ENCODE data around the gene CFL1. TPM values are rescaled to one million over a fixed set of nuclear protein-coding genes. Genes with fewer than 3 reads are reported as not detected.
A peak's percentile ranks its signal among the peaks of the same experiment; 100 is the strongest.

The CFL1 gene
- total and polyA plus RNA-seq, 12 donors = 159 to 962 (median 320) TPM

- whole genome bisulfite sequencing, 2 donors = 63 to 71% methylated on average over 11 of the region's 11 CpGs
- peaks cover 16 to 44% (median 29%) of the 10 kb centered on the region in 9 donors for H3K4me1 ChIP-seq
- H3K36me3 ChIP-seq = peaks cover 0 to 58% (median 35%) of the 10 kb centered on the region in 9 donors
- intact Hi-C loops (cut with DNase I) = no loop called here
- no peak for TF ChIP-seq CTCF (IDR thresholded peaks at IDR 0.05)
- DNase-seq (no peak), ATAC-seq (no peak)
- peak overlapping the region in 8 of 10 donors; percentile 28 to 97 (median 96) for H3K27ac ChIP-seq
- peak overlapping the region in 3 of 10 donors; percentile 65 to 72 (median 68) for H3K4me3 ChIP-seq
- H3K27me3 ChIP-seq = no peaks in the 10 kb centered on the region
- no peaks in the 10 kb centered on the region for H3K9me3 ChIP-seq
Measured at GRCh38 chr11:65870307-65870658, 12.3 kb upstream of the CFL1 start.

GRCh38 chr11:65869643-65870306 is 11.8 kb upstream of the CFL1 start:
- H3K36me3 ChIP-seq = peaks cover 0 to 63% (median 40%) of the 10 kb centered on the region in 9 donors
- intact Hi-C loops (cut with DNase I) = no loop called here
- TF ChIP-seq CTCF (IDR thresholded peaks at IDR 0.05) = no peak
- H3K4me3 ChIP-seq = no peak overlapping the region
- ATAC-seq (no peak), DNase-seq (no peak)
- H3K27ac ChIP-seq = peak overlapping the region in 5 of 10 donors; percentile 28 to 97 (median 96)
- WGBS, 2 donors = 84 to 86% methylated on average over 24 of the region's 24 CpGs
- no peaks in the 10 kb centered on the region for H3K9me3 ChIP-seq
- H3K4me1 ChIP-seq = peaks cover 16 to 44% (median 29%) of the 10 kb centered on the region in 9 donors
- H3K27me3 ChIP-seq = no peaks in the 10 kb centered on the region

- no peak for TF ChIP-seq CTCF (IDR thresholded peaks at IDR 0.05)
- ATAC-seq = no peak
- 92 to 94% methylated on average over 3 of the region's 3 CpGs for WGBS, 2 donors
- Histone ChIP-seq H3K27me3 (no peaks in the 10 kb centered on the region), H3K36me3 (peaks cover 0 to 72% (median 49%) of the 10 kb centered on the region in 9 donors), H3K9me3 (no peaks in the 10 kb centered on the region), H3K4me3 (no peak overlapping the region), H3K27ac (no peak overlapping the region), H3K4me1 (peaks cover 16 to 41% (median 25%) of the 10 kb centered on the region in 9 donors)
- no peak for DNase-seq
- intact Hi-C loops (cut with DNase I) = no loop called here
Measured at GRCh38 chr11:65868907-65869306, 10.9 kb upstream of the CFL1 start.

- no peak for TF ChIP-seq CTCF (IDR thresholded peaks at IDR 0.05)
- H3K27ac ChIP-seq = no peak overlapping the region
- H3K27me3 ChIP-seq = no peaks in the 10 kb centered on the region
- ATAC-seq (no peak), DNase-seq (no peak)
- H3K4me1 ChIP-seq = peaks cover 15 to 38% (median 23%) of the 10 kb centered on the region in 9 donors
- no peak overlapping the region for H3K4me3 ChIP-seq
- H3K36me3 ChIP-seq = peaks cover 0 to 79% (median 55%) of the 10 kb centered on the region in 9 donors
- 89 to 90% methylated on average over 19 of the region's 19 CpGs for WGBS, 2 donors
- intact Hi-C loops (cut with DNase I) = no loop called here
- no peaks in the 10 kb centered on the region for H3K9me3 ChIP-seq
Measured at GRCh38 chr11:65868076-65868667, 10.2 kb upstream of the CFL1 start.
